Measurements from ENCODE around the gene ERMAP.
"Not testable (repeated sequence)": the region's sequence is repeated elsewhere in the genome, so short reads cannot be mapped to it uniquely, and the experiment has no call there.

ERMAP gene

DNA sequence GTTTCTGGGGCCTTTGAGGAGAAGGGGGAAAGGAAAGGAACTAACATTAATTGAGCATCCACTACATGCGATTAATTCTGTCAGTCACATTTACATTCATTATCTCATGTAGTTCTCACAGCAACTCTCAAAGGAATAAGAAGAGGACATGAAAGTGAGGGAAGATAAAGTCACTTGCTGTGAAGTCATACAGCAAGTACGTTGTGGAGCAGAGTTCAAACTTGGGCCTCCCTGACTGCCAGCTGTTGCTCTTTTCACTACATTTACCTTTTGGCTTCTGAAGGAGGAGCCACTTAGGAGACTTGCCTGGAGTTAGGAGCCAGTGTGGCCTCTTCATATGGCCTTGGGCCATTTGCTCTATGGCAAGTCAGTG lies 35.7 kb downstream of the ERMAP start:
- no peaks in the 10 kb centered on the region for H3K4me1 ChIP-seq
- TF ChIP-seq, protein P1, sequence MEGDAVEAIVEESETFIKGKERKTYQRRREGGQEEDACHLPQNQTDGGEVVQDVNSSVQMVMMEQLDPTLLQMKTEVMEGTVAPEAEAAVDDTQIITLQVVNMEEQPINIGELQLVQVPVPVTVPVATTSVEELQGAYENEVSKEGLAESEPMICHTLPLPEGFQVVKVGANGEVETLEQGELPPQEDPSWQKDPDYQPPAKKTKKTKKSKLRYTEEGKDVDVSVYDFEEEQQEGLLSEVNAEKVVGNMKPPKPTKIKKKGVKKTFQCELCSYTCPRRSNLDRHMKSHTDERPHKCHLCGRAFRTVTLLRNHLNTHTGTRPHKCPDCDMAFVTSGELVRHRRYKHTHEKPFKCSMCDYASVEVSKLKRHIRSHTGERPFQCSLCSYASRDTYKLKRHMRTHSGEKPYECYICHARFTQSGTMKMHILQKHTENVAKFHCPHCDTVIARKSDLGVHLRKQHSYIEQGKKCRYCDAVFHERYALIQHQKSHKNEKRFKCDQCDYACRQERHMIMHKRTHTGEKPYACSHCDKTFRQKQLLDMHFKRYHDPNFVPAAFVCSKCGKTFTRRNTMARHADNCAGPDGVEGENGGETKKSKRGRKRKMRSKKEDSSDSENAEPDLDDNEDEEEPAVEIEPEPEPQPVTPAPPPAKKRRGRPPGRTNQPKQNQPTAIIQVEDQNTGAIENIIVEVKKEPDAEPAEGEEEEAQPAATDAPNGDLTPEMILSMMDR (IDR thresholded peaks at IDR 0.05; ENCODE audit: low read depth, low read length) = no peak
- H3K36me3 ChIP-seq = no peaks in the 10 kb centered on the region; the same call in 1 of the 2 replicates
- H3K27me3 ChIP-seq = no peaks in the 10 kb centered on the region
- no peak for DNase-seq
- H3K9me3 ChIP-seq = no peaks in the 10 kb centered on the region
- no peak overlapping the region for H3K4me3 ChIP-seq (ENCODE audit: low read depth, low read length)

DNA sequence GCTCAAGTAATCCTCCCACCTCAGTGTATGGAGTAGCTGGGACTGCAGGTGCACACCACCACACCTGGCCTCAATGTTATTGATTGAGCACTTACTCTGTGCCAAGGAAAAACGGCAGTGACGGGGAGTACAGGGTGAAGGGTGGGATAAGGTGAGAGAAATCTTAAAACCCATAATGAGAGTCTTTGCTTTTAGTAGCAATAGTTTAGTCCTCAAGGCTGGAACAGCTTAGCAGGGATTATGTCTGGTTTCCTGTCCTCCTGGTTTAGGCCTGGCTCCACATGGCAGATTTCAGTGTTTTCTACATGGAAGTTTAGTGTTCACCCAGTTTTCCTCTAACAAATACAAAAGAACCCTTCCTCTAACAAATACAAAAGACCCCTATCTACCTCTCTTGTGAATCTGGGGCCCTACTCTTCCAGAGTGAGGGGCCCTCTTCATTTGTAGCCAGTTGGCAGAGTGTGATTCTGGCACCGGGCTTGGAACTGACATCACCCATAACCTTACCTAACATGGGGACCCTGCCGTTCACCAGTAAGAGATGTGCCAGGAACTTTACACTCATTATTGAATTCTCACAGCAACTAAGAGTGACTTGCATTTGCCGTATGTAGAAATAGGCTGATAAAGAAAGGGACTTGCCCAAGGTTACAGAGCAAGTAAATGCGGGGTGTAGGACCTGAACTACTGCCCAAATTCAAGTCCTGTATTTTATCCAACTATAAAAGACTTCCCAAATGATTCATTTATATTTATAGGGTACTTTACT lies 36.4 kb downstream of the ERMAP start:
- no peaks in the 10 kb centered on the region for H3K27me3 ChIP-seq
- no peaks in the 10 kb centered on the region for H3K9me3 ChIP-seq
- H3K36me3 ChIP-seq = no peaks in the 10 kb centered on the region; the same call in 1 of the 2 replicates
- TF ChIP-seq, protein P1 (IDR thresholded peaks at IDR 0.05; ENCODE audit: low read depth, low read length) = no peak
- no peak overlapping the region for H3K4me3 ChIP-seq (ENCODE audit: low read depth, low read length)
- DNase-seq = no peak
- no peaks in the 10 kb centered on the region for H3K4me1 ChIP-seq

DNA sequence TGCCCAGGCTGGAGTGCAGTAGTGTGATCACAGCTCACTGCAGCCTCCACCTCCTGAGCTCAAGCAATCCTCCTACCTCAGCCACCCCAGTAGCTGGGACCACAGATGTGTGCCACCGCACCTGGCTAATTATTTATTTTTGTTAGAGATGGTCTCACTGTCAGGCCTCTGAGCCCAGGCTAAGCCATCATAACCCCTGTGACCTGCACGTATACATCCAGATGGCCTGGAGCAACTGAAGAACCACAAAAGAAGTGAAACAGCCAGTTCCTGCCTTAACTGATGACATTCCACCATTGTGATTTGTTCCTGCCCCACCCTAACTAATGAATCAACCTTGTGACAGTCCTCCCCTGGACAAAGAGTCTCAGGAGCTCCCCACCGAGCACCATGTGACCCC lies 39.6 kb downstream of the ERMAP start:
- not testable (repeated sequence) for DNase-seq, H3K9me3 ChIP-seq

DNA sequence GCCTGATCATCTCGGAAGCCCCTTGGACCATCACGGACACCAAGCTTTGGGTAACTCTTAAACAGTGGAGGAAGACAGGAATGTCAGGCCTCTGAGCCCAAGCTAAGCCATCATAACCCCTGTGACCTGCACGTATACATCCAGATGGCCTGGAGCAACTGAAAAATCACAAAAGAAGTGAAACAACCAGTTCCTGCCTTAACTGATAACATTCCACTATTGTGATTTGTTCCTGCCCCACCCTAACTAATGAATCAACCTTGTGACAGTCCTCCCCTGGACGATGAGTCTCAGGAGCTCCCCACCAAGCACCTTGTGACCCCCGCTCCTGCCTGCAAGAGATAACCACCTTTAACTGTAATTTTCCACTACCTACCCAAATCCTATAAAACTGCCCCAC lies 42.4 kb downstream of the ERMAP start:
- not testable (repeated sequence) for H3K27me3 ChIP-seq; H3K9me3 ChIP-seq; H3K36me3 ChIP-seq; H3K4me3 ChIP-seq (ENCODE audit: low read depth, low read length); DNase-seq; H3K4me1 ChIP-seq

More for the DNA sequence above, 39.6 kb downstream of the ERMAP start:
- H3K27me3 ChIP-seq; H3K4me3 ChIP-seq (ENCODE audit: low read depth, low read length); H3K36me3 ChIP-seq; H3K4me1 ChIP-seq: not testable (repeated sequence)

DNA sequence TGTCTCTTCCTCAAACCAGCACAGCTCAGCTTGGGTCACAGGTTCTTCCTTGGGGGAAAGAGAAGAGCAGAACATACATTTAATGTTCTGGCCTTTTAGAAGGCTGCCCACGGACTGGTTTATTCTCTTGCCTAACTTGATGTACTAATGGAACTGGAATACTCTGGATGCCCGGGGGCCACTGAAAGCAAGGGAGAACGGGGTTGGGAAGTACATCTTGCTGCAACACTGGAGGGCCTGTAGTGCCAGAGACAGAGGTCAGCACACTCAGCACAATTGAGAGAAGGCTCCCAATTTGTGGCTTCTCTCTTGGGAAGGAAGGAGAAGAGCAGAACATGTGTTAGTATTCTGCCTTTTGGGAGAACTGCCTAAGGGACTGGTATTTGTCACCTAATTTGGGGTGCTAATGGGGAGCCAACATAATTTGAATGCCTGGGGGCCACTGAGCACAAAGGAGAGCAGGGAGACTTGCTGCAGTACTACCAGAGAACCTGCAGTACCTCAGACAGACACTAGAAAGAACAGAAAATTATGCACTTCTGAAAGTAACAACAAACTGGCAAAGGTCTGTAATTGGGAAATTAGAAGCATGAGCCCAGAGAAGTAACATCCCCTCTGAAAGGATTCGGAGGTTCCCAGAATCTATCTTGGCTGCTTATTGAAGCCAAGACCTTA lies 43.6 kb downstream of the ERMAP start:
- DNase-seq = no peak
- no peak overlapping the region for H3K4me3 ChIP-seq (ENCODE audit: low read depth, low read length)
- H3K9me3 ChIP-seq = no peaks in the 10 kb centered on the region
- no peaks in the 10 kb centered on the region for H3K27me3 ChIP-seq
- TF ChIP-seq, protein P1 (IDR thresholded peaks at IDR 0.05; ENCODE audit: low read depth, low read length) = no peak
- no peaks in the 10 kb centered on the region for H3K36me3 ChIP-seq
- H3K4me1 ChIP-seq = no peaks in the 10 kb centered on the region

DNA sequence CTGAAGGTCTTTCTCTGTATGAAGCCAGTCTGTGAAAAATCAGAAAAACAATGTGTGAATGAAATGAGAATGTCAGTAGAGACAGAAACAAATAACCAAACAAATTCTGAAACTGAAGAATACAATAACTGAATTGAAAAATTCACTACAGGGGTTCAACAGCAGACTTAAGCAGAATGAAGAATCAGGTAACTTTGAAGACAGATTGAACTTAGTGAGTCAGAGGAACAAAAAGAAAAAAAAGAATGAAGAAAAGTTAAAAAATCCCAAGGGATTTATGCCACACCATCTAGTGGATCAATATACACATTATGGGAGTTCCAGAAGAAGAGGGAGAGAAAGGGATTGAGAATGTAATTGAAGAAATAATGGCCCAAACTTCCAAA lies 44.1 kb downstream of the ERMAP start:
- Histone ChIP-seq H3K4me1 (no peaks in the 10 kb centered on the region), H3K4me3 (ENCODE audit: low read depth, low read length) (no peak overlapping the region), H3K27me3 (no peaks in the 10 kb centered on the region), H3K36me3 (no peaks in the 10 kb centered on the region), H3K9me3 (no peaks in the 10 kb centered on the region)
- DNase-seq = no peak
- TF ChIP-seq, protein P1 (IDR thresholded peaks at IDR 0.05; ENCODE audit: low read depth, low read length) = no peak

DNA sequence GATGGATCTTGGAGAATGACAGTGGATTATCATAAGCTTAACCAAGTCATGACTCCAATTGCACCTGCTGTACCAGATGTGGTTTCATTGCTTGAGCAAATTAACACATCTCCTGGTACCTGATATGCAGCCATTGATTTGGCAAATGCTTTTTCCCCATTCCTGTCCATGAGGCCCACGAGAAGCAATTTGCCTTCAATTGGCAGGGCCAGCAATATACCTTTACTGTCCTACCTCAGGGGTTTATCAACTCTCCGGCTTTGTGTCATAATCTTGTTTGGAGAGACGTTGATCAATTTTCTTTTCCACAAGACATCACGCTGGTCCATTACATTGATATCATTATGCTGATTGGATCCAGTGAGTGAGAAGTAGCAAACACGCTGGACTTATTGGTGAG lies 49.6 kb downstream of the ERMAP start:
- H3K27me3 ChIP-seq = no peaks in the 10 kb centered on the region
- H3K4me1 ChIP-seq = no peaks in the 10 kb centered on the region
- H3K4me3 ChIP-seq (ENCODE audit: low read depth, low read length) = no peak overlapping the region
- no peak for DNase-seq
- no peaks in the 10 kb centered on the region for H3K9me3 ChIP-seq
- TF ChIP-seq, protein P1 (IDR thresholded peaks at IDR 0.05; ENCODE audit: low read depth, low read length) = no peak
- H3K36me3 ChIP-seq = no peaks in the 10 kb centered on the region

DNA sequence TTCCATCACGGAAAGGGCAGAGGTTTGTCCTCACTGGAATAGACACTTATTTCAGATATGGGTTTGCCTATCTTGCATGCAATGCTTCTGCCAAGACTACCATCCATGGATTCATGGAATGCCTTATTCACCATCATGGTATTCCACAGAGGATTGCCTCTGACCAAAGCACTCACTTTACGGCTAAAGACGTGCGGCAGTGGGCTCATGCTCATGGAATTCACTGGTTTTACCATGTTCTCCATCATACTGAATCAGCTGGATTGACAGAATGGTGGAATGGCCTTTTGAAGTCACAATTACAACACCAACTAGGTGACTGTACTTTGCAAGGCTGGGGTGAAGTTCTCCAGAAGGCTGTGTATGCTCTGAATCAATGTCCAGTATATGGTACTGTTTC lies 51.5 kb downstream of the ERMAP start:
- not testable (repeated sequence) for H3K4me1 ChIP-seq; H3K9me3 ChIP-seq; H3K4me3 ChIP-seq (ENCODE audit: low read depth, low read length); DNase-seq; H3K36me3 ChIP-seq; H3K27me3 ChIP-seq

DNA sequence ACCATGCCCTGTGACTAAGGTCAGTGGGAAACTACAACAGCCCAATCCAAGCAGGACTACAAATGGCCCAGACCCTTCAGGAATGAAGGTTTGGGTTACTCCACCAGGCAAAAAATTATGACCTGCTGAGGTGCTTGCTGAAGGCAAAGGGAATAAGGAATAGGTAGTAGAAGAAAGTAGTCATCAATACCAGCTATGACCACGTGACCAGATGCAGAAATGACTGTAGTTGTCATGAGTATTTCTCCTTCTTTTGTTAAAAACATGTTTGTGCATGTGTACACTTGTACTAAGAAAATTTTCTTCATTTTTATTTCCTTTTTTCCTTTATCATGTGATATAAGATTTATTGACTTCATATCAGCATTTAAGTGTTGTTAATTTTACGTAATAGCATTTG lies 52.3 kb downstream of the ERMAP start:
- H3K36me3 ChIP-seq; H3K27me3 ChIP-seq; DNase-seq; H3K9me3 ChIP-seq; H3K4me3 ChIP-seq (ENCODE audit: low read depth, low read length); H3K4me1 ChIP-seq: not testable (repeated sequence)

DNA sequence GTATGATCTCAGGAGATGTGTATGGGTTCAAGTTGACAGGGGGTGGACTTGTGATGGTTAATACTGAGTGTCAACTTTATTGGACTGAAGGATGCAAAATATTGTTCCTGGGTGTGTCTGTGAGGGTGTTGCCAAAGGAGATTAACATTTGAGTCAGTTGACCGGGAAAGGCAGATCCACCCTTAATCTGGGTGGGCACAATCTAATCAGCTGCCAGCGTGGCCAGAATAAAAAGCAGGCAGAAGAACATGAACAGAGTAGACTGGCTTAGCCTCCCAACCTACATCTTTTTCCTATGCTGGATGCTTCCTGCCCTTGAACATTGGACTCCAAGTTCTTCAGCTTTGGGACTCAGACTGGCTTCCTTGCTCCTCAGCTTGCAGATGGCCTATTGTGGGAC lies 52.8 kb downstream of the ERMAP start:
- not testable (repeated sequence) for H3K36me3 ChIP-seq; H3K27me3 ChIP-seq; H3K9me3 ChIP-seq; H3K4me1 ChIP-seq; H3K4me3 ChIP-seq (ENCODE audit: low read depth, low read length); DNase-seq

Measured in BE2C (cell line).